ENCODE measurements around the gene CNGB1.

DNA sequence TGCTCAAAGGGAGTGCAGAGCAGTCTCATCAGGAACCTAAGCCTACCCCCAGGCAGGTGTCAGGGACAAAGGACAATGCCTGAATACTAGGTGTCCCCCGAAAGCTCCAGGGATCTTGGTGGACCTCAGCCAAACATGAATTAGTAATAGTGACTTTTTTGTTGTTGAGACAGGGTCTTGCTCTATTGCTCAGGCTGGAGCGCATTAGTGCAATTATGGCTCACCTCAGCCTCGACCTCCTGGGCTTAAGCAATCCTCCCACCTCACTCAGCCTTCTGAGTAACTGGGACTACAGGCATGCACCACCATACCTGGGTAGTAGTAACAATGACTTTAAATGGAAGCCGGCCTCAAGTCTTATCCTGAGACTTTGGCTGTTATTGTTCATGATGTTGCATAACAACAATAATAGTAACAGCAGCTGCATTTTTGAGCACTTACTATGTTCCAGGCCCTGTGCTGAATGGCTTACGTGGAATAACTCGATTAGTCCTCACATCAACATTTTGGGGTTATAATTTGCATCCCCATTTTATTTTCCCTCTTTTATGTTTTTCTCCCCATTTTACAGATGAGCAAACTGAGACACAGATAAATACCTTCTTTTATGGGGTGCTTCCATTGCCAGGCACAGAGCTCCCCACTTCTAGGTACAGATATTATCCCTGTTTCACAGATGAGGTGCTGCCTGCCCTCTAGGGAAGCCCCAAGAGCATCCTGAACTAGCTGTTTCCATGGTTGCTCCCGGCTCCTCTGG, 19.5 kb downstream of the CNGB1 start:
- no peak for TF ChIP-seq EZH2 (IDR thresholded peaks at IDR 0.05; ENCODE audit: low read length, missing control alignments)
- TF ChIP-seq, protein P1, sequence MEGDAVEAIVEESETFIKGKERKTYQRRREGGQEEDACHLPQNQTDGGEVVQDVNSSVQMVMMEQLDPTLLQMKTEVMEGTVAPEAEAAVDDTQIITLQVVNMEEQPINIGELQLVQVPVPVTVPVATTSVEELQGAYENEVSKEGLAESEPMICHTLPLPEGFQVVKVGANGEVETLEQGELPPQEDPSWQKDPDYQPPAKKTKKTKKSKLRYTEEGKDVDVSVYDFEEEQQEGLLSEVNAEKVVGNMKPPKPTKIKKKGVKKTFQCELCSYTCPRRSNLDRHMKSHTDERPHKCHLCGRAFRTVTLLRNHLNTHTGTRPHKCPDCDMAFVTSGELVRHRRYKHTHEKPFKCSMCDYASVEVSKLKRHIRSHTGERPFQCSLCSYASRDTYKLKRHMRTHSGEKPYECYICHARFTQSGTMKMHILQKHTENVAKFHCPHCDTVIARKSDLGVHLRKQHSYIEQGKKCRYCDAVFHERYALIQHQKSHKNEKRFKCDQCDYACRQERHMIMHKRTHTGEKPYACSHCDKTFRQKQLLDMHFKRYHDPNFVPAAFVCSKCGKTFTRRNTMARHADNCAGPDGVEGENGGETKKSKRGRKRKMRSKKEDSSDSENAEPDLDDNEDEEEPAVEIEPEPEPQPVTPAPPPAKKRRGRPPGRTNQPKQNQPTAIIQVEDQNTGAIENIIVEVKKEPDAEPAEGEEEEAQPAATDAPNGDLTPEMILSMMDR (conservative IDR thresholded peaks at IDR 0.05 in 1 of 2, IDR thresholded peaks at IDR 0.05 in 1 of 2; ENCODE audit: low read depth in 1 of 2, low read length in 2 of 2), result no peak

Data from fibroblast of lung (primary cell).